GM12801 (cell line): ENCODE results near the gene VSTM2B.

ENCODE experiments used
- CTCF ChIP-seq: IDR thresholded peaks from one replicate; pipeline ENCODE4 v1.5.1; 2011; ENCODE audit warnings: control low read depth; ENCODE audit not compliant: insufficient read length; ENCODE audit errors: extremely low read depth

Gene VSTM2B

GRCh38 chr19:29545866-29546582 is 20.2 kb downstream of the VSTM2B start:
- no peak for TF ChIP-seq CTCF

- no peak for TF ChIP-seq CTCF
Measured at GRCh38 chr19:29546583-29547190, 20.9 kb downstream of the VSTM2B start.

GRCh38 chr19:29547361-29547960 is 21.7 kb downstream of the VSTM2B start:
- TF ChIP-seq CTCF = no peak

- no peak for TF ChIP-seq CTCF
Measured at GRCh38 chr19:29547981-29548380, 22.2 kb downstream of the VSTM2B start.

GRCh38 chr19:29548483-29549085 is 22.8 kb downstream of the VSTM2B start:
- no peak for TF ChIP-seq CTCF

GRCh38 chr19:29549105-29550070 is 23.6 kb downstream of the VSTM2B start:
- no peak for TF ChIP-seq CTCF
